Testis (tissue), 3 donors: ENCODE data around the gene PLOD1. TPM values are rescaled to one million over a fixed set of nuclear protein-coding genes. Genes with fewer than 3 reads are reported as not detected.

Experiments
- DNase-seq: peaks from one replicate; pipeline ENCODE4 v3.0.0-alpha.2; 2019
- H3K27ac ChIP-seq, 2 donors: fragments of 200-600 bp; sonication (generic); one replicate each; pipeline ENCODE4 v1.5.1; 2019
- H3K27me3 ChIP-seq: fragments of 200-600 bp; sonication (generic); one replicate; pipeline ENCODE4 v1.5.1; 2019
- H3K36me3 ChIP-seq: fragments of 200-600 bp; sonication (generic); one replicate; pipeline ENCODE4 v1.5.1; 2017; ENCODE audit warnings: low read depth; ENCODE audit errors: missing control alignments
- H3K4me1 ChIP-seq: fragments of 200-600 bp; sonication (generic); one replicate; pipeline ENCODE4 v1.5.1; 2019
- H3K4me3 ChIP-seq, 2 donors: fragments of 200-600 bp; sonication (generic); one replicate each; pipeline ENCODE4 v1.5.1; 2017 to 2019
- H3K9me3 ChIP-seq: fragments of 200-600 bp; sonication (generic); one replicate; pipeline ENCODE4 v1.5.1; 2017
- CTCF ChIP-seq, 3 experiments: fragments of 450-650 bp in 2 of 3; fragments of 200-600 bp in 1 of 3; sonication (generic) in 1 of 3; IDR thresholded peaks; one replicate each; pipeline ENCODE4 v1.5.1; 2016 to 2019; ENCODE audit warnings: antibody characterized with exemption in 3 of 3, mild to moderate bottlenecking in 2 of 3, moderate library complexity in 1 of 3
- POLR2A ChIP-seq: fragments of 450-650 bp; IDR thresholded peaks from one replicate; pipeline ENCODE4 v1.6.1; 2017; ENCODE audit warnings: antibody characterized with exemption, mild to moderate bottlenecking, moderate library complexity
- WGBS, 2 donors: methylation state at CpG; one replicate each; pipeline ENCODE4 v1.1.5; 2018; 5-methylcytosine and 5-hydroxymethylcytosine counted together
- intact Hi-C: fragments of 100-400 bp; cut with DNase I; formaldehyde crosslinking; loops from one replicate; pipeline ENCODE4 v1.15.1; 2023; ENCODE audit warnings: low total_unique reads
- polyA plus RNA-seq: library from polyadenylated mRNA; stranded (reverse); fragments of 350-450 nt; fragmentation: Illumina TruSeq; extraction: RNeasy Lipid Tissue Mini Kit (QIAGEN cat#74804); gene quantifications from one replicate; pipeline ENCODE4 v1.2.3, GENCODE V29; 2014; ENCODE audit warnings: low read depth, low replicate concordance; ENCODE audit not compliant: insufficient read depth
- total RNA-seq, 2 donors: library from RNA; depleted of rRNA; stranded (reverse); fragments of >200 nt; gene quantifications; one replicate each; pipeline ENCODE4 v1.2.3, GENCODE V29; 2016

Gene PLOD1
- total and polyA plus RNA-seq, 3 donors from 2014 or later: 33.1 to 62.0 (median 41.3) TPM

- H3K27me3 ChIP-seq: no peaks in the 10 kb centered on the region
- DNase-seq: no peak
- peak overlapping the region; percentile 88 to 91 for H3K4me3 ChIP-seq
- peaks cover 17% of the 10 kb centered on the region for H3K4me1 ChIP-seq
- 33 to 38% methylated on average over 23 to 29 of the region's 29 CpGs for WGBS, 2 donors
- H3K36me3 ChIP-seq: no peaks in the 10 kb centered on the region
- intact Hi-C loops: no loop called here
- peak overlapping the region in 1 of 2 donors; percentile 93 for H3K27ac ChIP-seq
- H3K9me3 ChIP-seq: no peaks in the 10 kb centered on the region
- TF ChIP-seq CTCF (IDR thresholded peaks at IDR 0.05) (no peak), POLR2A (no peak)
Observed at GRCh38 chr1:11979028-11979850, 44.7 kb downstream of the PLOD1 start.

GRCh38 chr1:11979851-11980675 is 45.5 kb downstream of the PLOD1 start, which contains the start of gene MFN2:
Gene MFN2, plus strand, starts transcription at chr1:11980444. Its CDS starts 8,725 bp downstream, at chr1:11989169.
- H3K4me1 ChIP-seq: peaks cover 17% of the 10 kb centered on the region
- DNase-seq: peak; percentile 97
- H3K27ac ChIP-seq: peak within 1 kb of the TSS; percentile 90 to 93
- no peaks in the 10 kb centered on the region for H3K27me3 ChIP-seq
- H3K4me3 ChIP-seq: peak within 1 kb of the TSS; percentile 88 to 91
- H3K9me3 ChIP-seq: no peaks in the 10 kb centered on the region
- intact Hi-C loops: no loop called here
- no peaks in the 10 kb centered on the region for H3K36me3 ChIP-seq
- 1% methylated on average over 14 to 73 of the region's 74 CpGs for WGBS, 2 donors
- TF ChIP-seq CTCF (IDR thresholded peaks at IDR 0.05) (peak in 1 of 3 experiments; percentile 27), POLR2A (peak; percentile 31)

- intact Hi-C loops: no loop called here
- no peaks in the 10 kb centered on the region for H3K27me3 ChIP-seq
- H3K36me3 ChIP-seq: no peaks in the 10 kb centered on the region
- H3K4me1 ChIP-seq: peaks cover 17% of the 10 kb centered on the region
- H3K27ac ChIP-seq: peak overlapping the region; percentile 90 to 93
- H3K9me3 ChIP-seq: no peaks in the 10 kb centered on the region
- whole genome bisulfite sequencing, 2 donors: 0% methylated on average over 8 to 12 of the region's 12 CpGs
- no peak for DNase-seq
- TF ChIP-seq CTCF (IDR thresholded peaks at IDR 0.05) (no peak), POLR2A (no peak)
- H3K4me3 ChIP-seq: peak overlapping the region; percentile 88 to 91
Observed at GRCh38 chr1:11980676-11980972, 46.1 kb downstream of the PLOD1 start.

GRCh38 chr1:11981378-11982009 is 47.0 kb downstream of the PLOD1 start:
- TF ChIP-seq CTCF (IDR thresholded peaks at IDR 0.05) (no peak), POLR2A (no peak)
- Histone ChIP-seq H3K9me3 (no peaks in the 10 kb centered on the region), H3K4me1 (peaks cover 17% of the 10 kb centered on the region), H3K4me3 (no peak overlapping the region), H3K36me3 (no peaks in the 10 kb centered on the region), H3K27me3 (no peaks in the 10 kb centered on the region), H3K27ac (peak overlapping the region in 1 of 2 donors; percentile 93)
- 62 to 68% methylated on average over 13 of the region's 13 CpGs for WGBS, 2 donors
- no peak for DNase-seq
- intact Hi-C loops: no loop called here
